IMR-90 (cell line): ENCODE data around the gene CCDC7. TPM values are rescaled to one million over a fixed set of nuclear protein-coding genes. Genes with fewer than 3 reads are reported as not detected.

Experiments used
- ATAC-seq: fragments of 200-7000 bp; cut with Tn5 transposase; 2 replicates; pipeline ENCODE4 v1.9.1; 2020; ENCODE audit warnings: low read depth, mild to moderate bottlenecking, moderate library complexity
- BruUV-seq: library from RNA; stranded (reverse); fragments of 400-500 nt; replicated peaks from 2 replicates; lab custom pipeline; 2021; lab: Mats Ljungman, UMichigan
- CTCF ChIA-PET: fragments of 300-600 bp; formaldehyde crosslinking; extraction: SDS; loops from one replicate; lab custom pipeline; 2021; ENCODE audit warnings: antibody characterized with exemption; lab: Yijun Ruan, JAX
- POLR2A ChIA-PET: fragments of 300-600 bp; sonication (Branson Sonifier 250); formaldehyde crosslinking; loops from one replicate; lab custom pipeline; 2022; ENCODE audit warnings: antibody characterized with exemption; ENCODE audit not compliant: unreplicated experiment; lab: Charles Lee
- DNase-seq: peaks from one replicate; pipeline ENCODE4 v3.0.0; 2013
- H2AFZ ChIP-seq: replicated peaks from 2 replicates; pipeline ENCODE3; 2013; ENCODE audit warnings: low read length, mild to moderate bottlenecking; ENCODE audit not compliant: poor library complexity
- H2AK5ac ChIP-seq: 2 replicates; pipeline ENCODE4 v1.6.1; 2013; ENCODE audit warnings: low read depth, low read length, inconsistent platforms
- H2AK9ac ChIP-seq: replicated peaks from 2 replicates; pipeline ENCODE3; 2013; ENCODE audit warnings: mild to moderate bottlenecking, low read depth, low read length, moderate library complexity; ENCODE audit not compliant: poor library complexity
- H2BK120ac ChIP-seq: 2 replicates; pipeline ENCODE4 v1.6.1; 2013; ENCODE audit warnings: low read depth, low read length, inconsistent platforms
- H2BK15ac ChIP-seq: 3 replicates; pipeline ENCODE4 v1.6.1; 2013; ENCODE audit warnings: low read depth, low read length, inconsistent platforms
- H2BK20ac ChIP-seq: 2 replicates; pipeline ENCODE4 v1.6.1; 2013; ENCODE audit warnings: low read depth, mild to moderate bottlenecking, inconsistent platforms, low read length, moderate library complexity
- H2BK5ac ChIP-seq: 2 replicates; pipeline ENCODE4 v1.6.1; 2013; ENCODE audit warnings: mild to moderate bottlenecking, low read depth, low read length, inconsistent platforms; ENCODE audit not compliant: poor library complexity, severe bottlenecking
- H3K14ac ChIP-seq: replicated peaks from 2 replicates; pipeline ENCODE4 v1.6.1; 2013; ENCODE audit warnings: low read depth, low read length, inconsistent platforms
- H3K18ac ChIP-seq: 2 replicates; pipeline ENCODE4 v1.6.1; 2013; ENCODE audit warnings: low read depth, low read length, control low read depth
- H3K23ac ChIP-seq: 2 replicates; pipeline ENCODE4 v1.6.1; 2013; ENCODE audit warnings: low read depth, low read length, inconsistent platforms
- H3K27ac ChIP-seq: 2 replicates; pipeline ENCODE4 v1.5.1; 2013; ENCODE audit warnings: mild to moderate bottlenecking, control low read depth, low read length; ENCODE audit not compliant: insufficient read depth
- H3K27me3 ChIP-seq: 2 replicates; pipeline ENCODE4 v1.6.1; 2013; ENCODE audit warnings: low read length; ENCODE audit not compliant: control insufficient read depth, insufficient read depth
- H3K36me3 ChIP-seq: 2 replicates; pipeline ENCODE4 v1.6.1; 2013; ENCODE audit warnings: low read length, mixed read lengths; ENCODE audit not compliant: control insufficient read depth, insufficient read depth
- H3K4ac ChIP-seq: 2 replicates; pipeline ENCODE4 v1.6.1; 2013; ENCODE audit warnings: low read depth, low read length, inconsistent platforms
- H3K4me1 ChIP-seq: 2 replicates; pipeline ENCODE4 v1.6.1; 2013; ENCODE audit warnings: low read length, mixed read lengths; ENCODE audit not compliant: control insufficient read depth, insufficient read depth
- H3K4me2 ChIP-seq: 2 replicates; pipeline ENCODE4 v1.6.1; 2013; ENCODE audit warnings: low read depth, mild to moderate bottlenecking, control low read depth, low read length, moderate library complexity
- H3K4me3 ChIP-seq: 2 replicates; pipeline ENCODE4 v1.5.1; 2013; ENCODE audit warnings: low read depth, mild to moderate bottlenecking, control low read depth, low read length, moderate library complexity; ENCODE audit not compliant: insufficient read depth
- H3K56ac ChIP-seq: 2 replicates; pipeline ENCODE4 v1.6.1; 2013; ENCODE audit warnings: low read length, inconsistent platforms; ENCODE audit not compliant: insufficient read depth; ENCODE audit errors: extremely low read depth
- H3K79me1 ChIP-seq, 2 experiments: 2 replicates each; pipeline ENCODE4 v1.6.1; 2013; ENCODE audit warnings: low read length in 2 of 2, inconsistent platforms in 1 of 2, low read depth in 1 of 2
- H3K9ac ChIP-seq: 2 replicates; pipeline ENCODE4 v1.6.1; 2013; ENCODE audit warnings: low read depth, low read length, control low read depth
- H3K9me1 ChIP-seq: 2 replicates; pipeline ENCODE4 v1.6.1; 2013; ENCODE audit warnings: low read length, inconsistent platforms; ENCODE audit not compliant: insufficient read depth
- H3K9me3 ChIP-seq: 2 replicates; pipeline ENCODE4 v1.6.1; 2013; ENCODE audit warnings: low read length; ENCODE audit not compliant: control insufficient read depth, insufficient read depth
- H4K20me1 ChIP-seq: 2 replicates; pipeline ENCODE4 v1.6.1; 2013; ENCODE audit warnings: low read length, inconsistent platforms; ENCODE audit not compliant: insufficient read depth
- H4K5ac ChIP-seq: 2 replicates; pipeline ENCODE4 v1.6.1; 2013; ENCODE audit warnings: mild to moderate bottlenecking, low read depth, low read length, control low read depth
- H4K8ac ChIP-seq, 2 experiments: 2 replicates each; pipeline ENCODE4 v1.6.1; 2013; ENCODE audit warnings: low read depth in 2 of 2, low read length in 2 of 2, control low read depth in 1 of 2, inconsistent platforms in 1 of 2
- H4K91ac ChIP-seq: 2 replicates; pipeline ENCODE4 v1.6.1; 2013; ENCODE audit warnings: low read depth, low read length, inconsistent platforms; ENCODE audit not compliant: insufficient read depth
- MAZ ChIP-seq: IDR thresholded peaks from 2 replicates; pipeline ENCODE4 v1.6.1; 2012; ENCODE audit warnings: low read depth, mild to moderate bottlenecking, low read length, improper control_type of control experiment, moderate library complexity, borderline replicate concordance
- MXI1 ChIP-seq: IDR thresholded peaks from 2 replicates; pipeline ENCODE4 v1.6.1; 2012; ENCODE audit warnings: low read depth, mild to moderate bottlenecking, low read length, moderate library complexity, borderline replicate concordance
- POLR2A ChIP-seq: IDR thresholded peaks from 2 replicates; pipeline ENCODE4 v1.6.1; 2012; ENCODE audit warnings: mild to moderate bottlenecking, low read depth, low read length
- RAD21 ChIP-seq: IDR thresholded peaks from 2 replicates; pipeline ENCODE4 v1.6.1; 2012; ENCODE audit warnings: low read length, improper control_type of control experiment
- SMC3 ChIP-seq: fragments of 150-350 bp; IDR thresholded peaks from 2 replicates; pipeline ENCODE4 v1.6.1; 2016; ENCODE audit warnings: low read depth, mild to moderate bottlenecking, antibody characterized with exemption, low read length, moderate library complexity
- WGBS, 2 experiments: methylation state at CpG; one replicate each; pipeline versions ENCODE4 v1.1.5 to v1.1.7; 2013; ENCODE audit warnings: missing lambda C conversion rate in 2 of 2; ENCODE audit not compliant: insufficient read length in 1 of 2; ENCODE audit errors: extremely low coverage in 2 of 2; 5-methylcytosine and 5-hydroxymethylcytosine counted together
- dilution Hi-C: fragments of 300-500 bp; cut with HindIII; formaldehyde crosslinking; loops from one replicate; pipeline ENCODE4 v1.14.3; 2018; ENCODE audit warnings: low sequenced_read_pairs; ENCODE audit not compliant: unreplicated experiment
- in situ Hi-C: fragments of 300-500 bp; cut with MboI; formaldehyde crosslinking; loops from 3 replicates; pipeline ENCODE4 v1.14.3; 2019; ENCODE audit warnings: low sequenced_read_pairs, inconsistent platforms, mixed read lengths
- intact Hi-C: fragments of 100-400 bp; cut with micrococcal nuclease; formaldehyde crosslinking; loops from 2 replicates; pipeline ENCODE4 v1.10.0; 2022
- polyA plus RNA-seq, 3 experiments: library from polyadenylated mRNA; depleted of rRNA; stranded (reverse); fragments of >200 nt; gene quantifications; 2 replicates each; pipeline ENCODE4 v1.2.3, GENCODE V29; 2012; ENCODE audit warnings: low replicate concordance in 1 of 3
- total RNA-seq: library from RNA; depleted of rRNA; stranded (reverse); fragments of >200 nt; gene quantifications from 2 replicates; pipeline ENCODE4 v1.2.3, GENCODE V29; 2012

CCDC7 gene
- total and polyA plus RNA-seq, 2 of the 4 experiments (the other 2 are of a cell fraction): 0.74 to 4.3 TPM

GRCh38 chr10:32403091-32403490 lies 42.8 kb upstream of the CCDC7 start:
- Histone ChIP-seq H2BK20ac (no peak overlapping the region), H2AFZ (no peak overlapping the region), H4K8ac (no peak overlapping the region), H2AK9ac (no peak overlapping the region), H2BK5ac (no peak overlapping the region), H3K4me3 (no peak overlapping the region), H2BK120ac (no peak overlapping the region), H2BK15ac (no peak overlapping the region), H3K27me3 (no peaks in the 10 kb centered on the region), H3K9ac (no peak overlapping the region), H3K4me2 (no peak overlapping the region), H2AK5ac (no peak overlapping the region), H3K4me1 (no peaks in the 10 kb centered on the region), H3K36me3 (no peaks in the 10 kb centered on the region), H3K27ac (no peak overlapping the region), H3K4ac (no peak overlapping the region), H3K14ac (no peak overlapping the region), H3K9me3 (no peaks in the 10 kb centered on the region), H3K56ac (no peak overlapping the region), H3K9me1 (no peaks in the 10 kb centered on the region), H4K5ac (no peak overlapping the region), H3K23ac (no peak overlapping the region), H4K20me1 (no peaks in the 10 kb centered on the region), H3K79me1 (no peaks in the 10 kb centered on the region), H3K18ac (no peak overlapping the region), H4K91ac (no peak overlapping the region)
- WGBS, 2 experiments: no CpG with 5 or more reads among the region's 2 CpGs
- in situ Hi-C loops (no loop called here), dilution Hi-C loops (no loop called here), intact Hi-C loops (no loop called here)
- POLR2A ChIA-PET: no interaction called here
- TF ChIP-seq SMC3: no peak
- no peak for TF ChIP-seq MAZ
- no peak for TF ChIP-seq MXI1
- TF ChIP-seq POLR2A: no peak
- TF ChIP-seq RAD21: no peak
- DNase-seq (no peak), ATAC-seq (no peak)
- no TSS peak for BruUV-seq
- CTCF ChIA-PET: no interaction called here
